Neuronal stem cell (in vitro differentiated cells): ENCODE data around the gene NPC1L1.

Experiments
- DNase-seq: peaks from one replicate; pipeline ENCODE4 v3.0.0-alpha.2; 2013; ENCODE audit warnings: low spot score
- H2AFZ ChIP-seq: one replicate; pipeline ENCODE4 v1.6.1; 2013; ENCODE audit warnings: mild to moderate bottlenecking, low read length, inconsistent platforms
- H2AK5ac ChIP-seq: 2 replicates; pipeline ENCODE4 v1.6.1; 2013; ENCODE audit warnings: low read depth, mild to moderate bottlenecking, inconsistent platforms, low read length, moderate library complexity, mixed read lengths
- H2BK120ac ChIP-seq: 2 replicates; pipeline ENCODE4 v1.6.1; 2013; ENCODE audit warnings: low read depth, mild to moderate bottlenecking, inconsistent platforms, low read length, moderate library complexity, mixed read lengths
- H2BK12ac ChIP-seq: one replicate; pipeline ENCODE4 v1.6.1; 2013; ENCODE audit warnings: low read length, inconsistent platforms
- H2BK15ac ChIP-seq: 2 replicates; pipeline ENCODE4 v1.6.1; 2013; ENCODE audit warnings: mild to moderate bottlenecking, low read length, inconsistent platforms, mixed read lengths
- H2BK5ac ChIP-seq: one replicate; pipeline ENCODE4 v1.6.1; 2013; ENCODE audit warnings: inconsistent platforms, mild to moderate bottlenecking, low read length, moderate library complexity
- H3K14ac ChIP-seq: one replicate; pipeline ENCODE4 v1.6.1; 2013; ENCODE audit warnings: low read length, inconsistent platforms
- H3K18ac ChIP-seq: 2 replicates; pipeline ENCODE4 v1.6.1; 2013; ENCODE audit warnings: low read length, inconsistent platforms
- H3K23ac ChIP-seq: 2 replicates; pipeline ENCODE4 v1.6.1; 2013; ENCODE audit warnings: low read depth, mild to moderate bottlenecking, mixed read lengths, low read length, inconsistent platforms; ENCODE audit not compliant: poor library complexity
- H3K27ac ChIP-seq: replicated peaks from 3 replicates; pipeline ENCODE4 v1.5.1; 2013; ENCODE audit warnings: low read length, inconsistent platforms
- H3K27me3 ChIP-seq, 3 experiments: 2 replicates each; pipeline ENCODE4 v1.6.1; 2013; ENCODE audit warnings: low read length in 3 of 3, mild to moderate bottlenecking in 2 of 3, inconsistent platforms in 1 of 3, low read depth in 1 of 3, mixed read lengths in 1 of 3, moderate library complexity in 1 of 3; ENCODE audit not compliant: control insufficient read depth in 3 of 3, insufficient read depth in 3 of 3
- H3K36me3 ChIP-seq, 2 donors: replicated peaks in 1 of 2; 2 replicates each; pipeline ENCODE4 v1.6.1; 2013; ENCODE audit warnings: low read length in 2 of 2; ENCODE audit not compliant: control insufficient read depth in 2 of 2, insufficient read depth in 2 of 2
- H3K4ac ChIP-seq: 2 replicates; pipeline ENCODE4 v1.6.1; 2013; ENCODE audit warnings: inconsistent platforms, mild to moderate bottlenecking, low read length, moderate library complexity
- H3K4me1 ChIP-seq, 2 donors: 1 replicate in 1 of 2; 2 replicates in 1 of 2; pipeline ENCODE4 v1.6.1; 2013; ENCODE audit warnings: low read length in 2 of 2, low read depth in 1 of 2; ENCODE audit not compliant: control insufficient read depth in 2 of 2, insufficient read depth in 1 of 2
- H3K4me2 ChIP-seq: one replicate; pipeline ENCODE4 v1.6.1; 2013; ENCODE audit warnings: mild to moderate bottlenecking, low read length, inconsistent platforms; ENCODE audit not compliant: insufficient read depth, poor library complexity, severe bottlenecking
- H3K4me3 ChIP-seq, 2 donors: 2 replicates each; pipeline ENCODE4 v1.5.1; 2013; ENCODE audit warnings: low read length in 2 of 2, mild to moderate bottlenecking in 2 of 2, inconsistent platforms in 1 of 2, moderate library complexity in 1 of 2
- H3K79me1 ChIP-seq: one replicate; pipeline ENCODE4 v1.6.1; 2013; ENCODE audit warnings: low read depth, mild to moderate bottlenecking, inconsistent platforms, low read length, moderate library complexity
- H3K9ac ChIP-seq: one replicate; pipeline ENCODE4 v1.6.1; 2013; ENCODE audit warnings: mild to moderate bottlenecking, low read depth, low read length, inconsistent platforms; ENCODE audit not compliant: poor library complexity
- H3K9me3 ChIP-seq, 2 donors: replicated peaks in 1 of 2; 2 replicates each; pipeline versions ENCODE3 to v1.6.1; 2013; ENCODE audit warnings: low read length in 2 of 2, mild to moderate bottlenecking in 2 of 2, inconsistent platforms in 1 of 2, low read depth in 1 of 2, mixed read lengths in 1 of 2, moderate library complexity in 1 of 2; ENCODE audit not compliant: control insufficient read depth in 2 of 2, insufficient read depth in 1 of 2
- H4K8ac ChIP-seq: one replicate; pipeline ENCODE4 v1.6.1; 2013; ENCODE audit warnings: low read depth, mild to moderate bottlenecking, inconsistent platforms, low read length, moderate library complexity
- H4K91ac ChIP-seq: one replicate; pipeline ENCODE4 v1.6.1; 2013; ENCODE audit warnings: low read length, low read depth, mild to moderate bottlenecking, inconsistent platforms; ENCODE audit not compliant: poor library complexity
- WGBS, 2 donors: extraction: QIAGEN DNeasy Blood & Tissue Kit; methylation state at CpG; one replicate each; pipeline ENCODE4 v1.1.7; 2013; ENCODE audit warnings: missing lambda C conversion rate in 2 of 2, mixed read lengths in 1 of 2; ENCODE audit not compliant: insufficient read length in 2 of 2, insufficient replicate concordance in 1 of 2; ENCODE audit errors: extremely low coverage in 2 of 2; 5-methylcytosine and 5-hydroxymethylcytosine counted together

NPC1L1 gene

DNA sequence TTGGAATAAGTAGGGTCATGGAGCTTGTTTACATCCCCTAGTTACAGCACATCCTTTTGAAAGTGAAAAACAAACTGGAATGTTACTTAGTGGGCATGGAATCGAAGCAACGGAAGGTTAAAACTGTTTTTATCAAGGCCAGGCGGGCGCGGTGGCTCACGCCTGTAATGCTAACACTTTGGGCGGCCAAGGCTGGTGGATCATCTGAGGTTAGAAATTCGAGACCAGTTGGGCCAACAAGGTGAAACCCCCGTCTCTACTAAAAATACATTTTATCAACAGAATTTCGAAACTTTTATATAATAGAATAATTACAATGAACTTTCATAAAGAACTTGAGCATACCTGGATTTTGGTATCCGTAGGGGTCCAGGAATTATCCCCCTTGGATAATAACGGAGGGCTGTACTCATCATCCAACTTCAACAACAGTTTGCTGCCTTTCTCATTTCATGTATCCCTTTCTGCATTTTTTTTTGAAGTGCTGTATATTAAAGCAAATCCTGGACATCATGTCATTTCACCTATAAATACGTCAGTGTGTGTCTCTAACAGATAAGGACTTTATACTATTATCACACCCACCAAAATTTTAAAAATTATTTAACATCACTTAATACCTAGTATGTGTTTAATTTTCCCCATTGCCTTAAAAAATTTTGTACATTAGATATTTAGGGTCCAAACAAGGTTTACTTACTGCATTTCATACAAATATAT is 42.2 kb upstream of the NPC1L1 start:
- H3K27ac ChIP-seq: no peak overlapping the region
- WGBS, 2 donors: no CpG with 5 or more reads among the region's 13 CpGs
- no peak overlapping the region for H2BK5ac ChIP-seq
- no peak overlapping the region for H3K14ac ChIP-seq
- no peaks in the 10 kb centered on the region for H3K9me3 ChIP-seq
- H3K4me2 ChIP-seq: peak overlapping the region; percentile 69
- no peak overlapping the region for H2AK5ac ChIP-seq
- no peak overlapping the region for H4K91ac ChIP-seq
- DNase-seq: no peak
- H3K23ac ChIP-seq: no peak overlapping the region
- no peak overlapping the region for H4K8ac ChIP-seq
- no peak overlapping the region for H3K4ac ChIP-seq
- H3K4me1 ChIP-seq: peaks cover 0 to 8% of the 10 kb centered on the region in 2 donors
- no peak overlapping the region for H2BK15ac ChIP-seq
- no peak overlapping the region for H3K18ac ChIP-seq
- no peak overlapping the region for H2BK120ac ChIP-seq
- H3K79me1 ChIP-seq: peaks cover 8% of the 10 kb centered on the region
- no peak overlapping the region for H3K9ac ChIP-seq
- H3K4me3 ChIP-seq: peak overlapping the region in 1 of 2 donors; percentile 93
- peaks cover 13 to 29% of the 10 kb centered on the region in 2 donors for H3K36me3 ChIP-seq
- H2AFZ ChIP-seq: peak overlapping the region; percentile 99
- H3K27me3 ChIP-seq: no peaks in the 10 kb centered on the region
- no peak overlapping the region for H2BK12ac ChIP-seq

- Histone ChIP-seq H2BK5ac (peak within 1 kb of the TSS; percentile 19), H3K14ac (peak within 1 kb of the TSS; percentile 94), H4K91ac (no peak within 1 kb of the TSS), H3K4me3 (peak within 1 kb of the TSS; percentile 93 to 97), H3K4me1 (peaks cover 0 to 8% of the 10 kb centered on the region in 2 donors), H3K18ac (peak within 1 kb of the TSS; percentile 98), H3K36me3 (peaks cover 18 to 37% of the 10 kb centered on the region in 2 donors), H2BK12ac (no peak within 1 kb of the TSS), H3K79me1 (peaks cover 8% of the 10 kb centered on the region), H3K9ac (peak within 1 kb of the TSS; percentile 97), H2BK120ac (no peak within 1 kb of the TSS), H3K4me2 (peak within 1 kb of the TSS; percentile 88), H3K27me3 (no peaks in the 10 kb centered on the region), H2AFZ (peak within 1 kb of the TSS; percentile 99), H3K27ac (peak within 1 kb of the TSS; percentile 88), H2BK15ac (peak within 1 kb of the TSS; percentile 71), H2AK5ac (peak within 1 kb of the TSS; percentile 64), H4K8ac (peak within 1 kb of the TSS; percentile 98), H3K9me3 (no peaks in the 10 kb centered on the region), H3K4ac (peak within 1 kb of the TSS; percentile 76), H3K23ac (peak within 1 kb of the TSS; percentile 99)
- no CpG with 5 or more reads among the region's 71 CpGs for WGBS, 2 donors
- DNase-seq: peak; percentile 99
These were observed 40.9 kb upstream of the NPC1L1 start, which contains the start of gene TMED4 for GRCh38 chr7:44581879-44582603. TMED4 (minus strand) TSS chr7:44582231; CDS start chr7:44582206, 25 bp downstream.

- Histone ChIP-seq H2BK12ac (no peak overlapping the region), H2BK120ac (no peak overlapping the region), H4K91ac (no peak overlapping the region), H4K8ac (no peak overlapping the region), H2BK5ac (peak overlapping the region; percentile 19), H3K14ac (peak overlapping the region; percentile 94), H3K4ac (peak overlapping the region; percentile 76), H3K27ac (no peak overlapping the region), H3K4me1 (peaks cover 0 to 8% of the 10 kb centered on the region in 2 donors), H3K4me2 (peak overlapping the region; percentile 88), H3K79me1 (peaks cover 8% of the 10 kb centered on the region), H2BK15ac (peak overlapping the region; percentile 71), H2AFZ (peak overlapping the region; percentile 90), H3K18ac (peak overlapping the region; percentile 98), H2AK5ac (peak overlapping the region; percentile 64), H3K23ac (peak overlapping the region; percentile 99), H3K36me3 (peaks cover 18 to 44% of the 10 kb centered on the region in 2 donors), H3K27me3 (no peaks in the 10 kb centered on the region), H3K9me3 (no peaks in the 10 kb centered on the region), H3K9ac (peak overlapping the region; percentile 97), H3K4me3 (peak overlapping the region; percentile 93 to 97)
- no CpG with 5 or more reads among the region's 30 CpGs for WGBS, 2 donors
- no peak for DNase-seq
These were observed 40.1 kb upstream of the NPC1L1 start for GRCh38 chr7:44580945-44581878.
